Thoracic aorta (tissue), 2 donors: ENCODE measurements around the gene LTF. TPM values are rescaled to one million over a fixed set of nuclear protein-coding genes. Genes with fewer than 3 reads are reported as not detected.
"Not testable (repeated sequence)": the region's sequence is repeated elsewhere in the genome, so short reads cannot be mapped to it uniquely, and the experiment has no call there.

ENCODE experiments used
- ATAC-seq: fragments of 150-250 bp; one replicate; pipeline ENCODE4 v1.8.0; 2017; ENCODE audit warnings: low read depth; ENCODE audit not compliant: insufficient number of reproducible peaks, low FRiP score
- DNase-seq: peaks from one replicate; pipeline ENCODE4 v3.0.0-alpha.2; 2020; ENCODE audit warnings: low spot score
- H3K27ac ChIP-seq, 2 donors: fragments of 200-600 bp; sonication (generic); 1 replicate in 1 of 2; 2 replicates in 1 of 2; pipeline ENCODE4 v1.5.1; 2016; ENCODE audit warnings: mild to moderate bottlenecking in 2 of 2, moderate library complexity in 2 of 2
- H3K27me3 ChIP-seq: fragments of 200-600 bp; sonication (generic); replicated peaks from 2 replicates; pipeline ENCODE4 v1.6.0; 2016; ENCODE audit warnings: mild to moderate bottlenecking; ENCODE audit not compliant: insufficient read depth
- H3K36me3 ChIP-seq: fragments of 200-600 bp; sonication (generic); one replicate; pipeline ENCODE4 v1.5.1; 2016
- H3K4me1 ChIP-seq, 2 donors: fragments of 200-600 bp; sonication (generic); 1 replicate in 1 of 2; 2 replicates in 1 of 2; pipeline versions ENCODE4 v1.5.1 to v1.6.0; 2016; ENCODE audit warnings: low read depth in 2 of 2, mild to moderate bottlenecking in 1 of 2; ENCODE audit not compliant: control insufficient read depth in 1 of 2
- H3K4me3 ChIP-seq: fragments of 200-600 bp; sonication (generic); 2 replicates; pipeline ENCODE4 v1.5.1; 2016; ENCODE audit warnings: mild to moderate bottlenecking
- H3K9me3 ChIP-seq: fragments of 200-600 bp; sonication (generic); 2 replicates; pipeline ENCODE4 v1.5.1; 2016
- CTCF ChIP-seq: fragments of 200-600 bp; sonication (generic); IDR thresholded peaks from one replicate; pipeline ENCODE4 v1.5.1; 2019; ENCODE audit warnings: antibody characterized with exemption
- total RNA-seq, 2 donors: library from RNA; depleted of rRNA; stranded (reverse); fragments of >200 nt; gene quantifications; one replicate each; pipeline versions ENCODE4 v1.1.0 to v1.2.3, GENCODE V29; 2016

The LTF gene
- total RNA-seq, 2 donors from 2014 or later, result 0.28 to 3.0 TPM

DNA sequence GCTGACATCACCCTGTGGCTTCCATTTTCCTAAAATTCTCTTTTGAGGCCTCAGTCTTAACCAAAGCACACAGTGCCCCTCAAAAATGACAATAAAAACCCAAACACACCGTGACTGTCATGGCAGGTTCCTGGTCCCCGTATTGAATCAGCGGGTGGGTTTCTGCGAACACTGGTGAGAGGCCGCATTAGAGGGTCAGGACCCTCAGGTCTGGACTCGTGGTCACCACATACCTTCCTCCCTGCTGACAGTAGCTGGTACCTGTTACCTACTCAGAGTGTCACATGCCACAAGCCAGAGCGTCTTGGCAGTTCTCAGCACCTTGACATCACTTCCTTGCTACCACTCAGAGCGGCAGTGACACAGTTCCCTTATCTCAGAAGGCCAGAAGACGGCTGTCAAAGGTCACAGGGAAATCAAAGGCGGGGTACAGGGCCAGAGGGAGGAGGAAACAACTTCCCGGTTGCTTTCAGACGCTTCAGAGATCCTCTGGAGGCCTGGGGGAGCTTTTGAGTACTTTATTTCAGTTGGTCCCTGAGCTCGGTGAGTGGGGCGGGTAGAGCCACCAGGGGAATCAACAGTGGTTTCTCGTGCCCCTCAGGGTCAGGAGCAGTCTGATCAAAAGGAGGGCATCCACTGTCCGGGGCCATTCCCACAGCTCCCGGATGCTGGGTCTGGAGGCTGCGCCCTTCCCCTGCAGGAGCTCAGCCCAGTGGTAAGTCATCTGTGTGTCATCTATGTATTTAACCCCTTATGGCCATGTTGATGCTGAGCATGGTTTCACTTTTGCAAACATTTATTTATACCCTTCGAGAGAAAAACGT lies 57.7 kb downstream of the LTF start, which contains the start of the genes CCR5AS and CCRL2:
TSS of gene CCR5AS (minus strand) at position 279 of the 824 bp plus-strand sequence.
TSS of gene CCRL2 (plus strand) at position 472 of the 824 bp plus-strand sequence. CDS start 821 bp downstream, outside the sequence.
- Histone ChIP-seq H3K9me3 (no peaks in the 10 kb centered on the region), H3K4me3 (peak within 1 kb of the TSS; percentile 62), H3K27me3 (no peaks in the 10 kb centered on the region), H3K4me1 (peaks cover 8 to 20% of the 10 kb centered on the region in 2 donors), H3K27ac (peak within 1 kb of the TSS in 1 of 2 donors; percentile 70), H3K36me3 (no peaks in the 10 kb centered on the region)
- ATAC-seq (no peak), DNase-seq (no peak)
- no peak for TF ChIP-seq CTCF

- Histone ChIP-seq H3K27ac (peak overlapping the region in 1 of 2 donors; percentile 70), H3K4me3 (peak overlapping the region; percentile 62)
- ATAC-seq, result peak; percentile 33
These were observed 58.3 kb downstream of the LTF start for GRCh38 chr3:46406443-46406787.

DNA sequence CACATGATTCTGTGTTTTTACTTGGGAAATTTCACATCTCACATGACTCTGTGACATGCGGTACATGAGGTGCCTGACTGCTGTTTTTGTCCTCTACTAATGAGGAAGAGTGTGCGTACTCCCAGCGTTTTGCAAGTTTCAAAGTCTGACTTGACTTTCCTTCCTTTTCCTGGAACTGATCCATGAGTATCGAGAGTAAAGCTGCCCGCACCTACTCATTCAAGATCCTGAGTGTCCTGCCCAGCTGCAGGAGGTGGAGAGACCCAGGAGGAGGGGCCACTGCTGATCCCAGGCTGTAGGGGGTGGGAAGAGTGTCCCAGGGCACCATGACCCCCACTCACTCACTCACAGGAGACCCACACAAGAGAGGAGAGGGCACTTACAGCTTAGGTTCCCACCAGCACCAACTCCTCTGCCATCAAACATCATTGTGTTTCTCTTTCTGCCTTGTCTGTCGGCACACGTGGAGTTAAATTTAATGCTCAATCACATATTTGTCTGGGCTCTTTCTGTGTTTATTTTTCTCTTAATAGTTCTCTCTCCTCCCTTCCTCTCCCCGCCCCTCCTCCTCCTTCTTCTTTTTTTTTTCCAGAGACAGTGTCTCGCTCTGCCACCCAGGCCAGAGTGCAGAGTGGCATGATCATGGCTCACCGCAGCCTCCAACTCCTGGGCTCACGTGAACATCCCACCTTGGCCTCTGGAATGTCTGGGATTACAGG lies 59.2 kb downstream of the LTF start:
- Histone ChIP-seq H3K4me1 (peaks cover 8 to 20% of the 10 kb centered on the region in 2 donors), H3K4me3 (peak overlapping the region; percentile 58), H3K9me3 (no peaks in the 10 kb centered on the region), H3K27me3 (no peaks in the 10 kb centered on the region), H3K27ac (peak overlapping the region in 1 of 2 donors; percentile 70), H3K36me3 (no peaks in the 10 kb centered on the region)
- no peak for DNase-seq
- no peak for TF ChIP-seq CTCF
- ATAC-seq, result no peak

More at GRCh38 chr3:46406443-46406787, 58.3 kb downstream of the LTF start:
- Histone ChIP-seq H3K27me3 (no peaks in the 10 kb centered on the region), H3K9me3 (no peaks in the 10 kb centered on the region), H3K4me1 (peaks cover 8 to 20% of the 10 kb centered on the region in 2 donors), H3K36me3 (no peaks in the 10 kb centered on the region)
- no peak for TF ChIP-seq CTCF
- DNase-seq, result no peak

DNA sequence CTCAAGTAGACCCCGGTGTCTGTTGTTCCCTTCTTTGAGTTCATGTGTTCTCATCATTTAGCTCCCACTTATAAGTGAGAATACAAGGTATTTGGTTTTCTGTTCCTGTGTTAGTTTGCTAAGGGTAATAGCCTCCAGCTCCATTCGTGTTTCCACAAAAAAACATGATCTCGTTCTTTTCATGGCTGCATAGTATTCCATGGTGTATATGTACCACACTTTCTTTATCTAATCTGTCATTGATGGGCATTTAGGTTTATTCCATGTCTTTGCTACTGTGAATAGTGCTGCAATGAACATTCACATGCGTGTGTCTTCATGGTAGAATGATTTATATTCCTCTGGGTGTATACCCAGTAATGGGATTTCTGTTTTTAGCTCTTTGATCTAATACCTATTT lies 61.8 kb downstream of the LTF start:
- not testable (repeated sequence) for H3K4me3 ChIP-seq, DNase-seq, H3K27ac ChIP-seq, H3K27me3 ChIP-seq, H3K9me3 ChIP-seq, ATAC-seq, H3K36me3 ChIP-seq
- peaks cover 8 to 20% of the 10 kb centered on the region in 2 donors for H3K4me1 ChIP-seq

GRCh38 chr3:46401579-46401978 lies 63.1 kb downstream of the LTF start:
- ATAC-seq (no peak), DNase-seq (no peak)
- Histone ChIP-seq H3K9me3 (no peaks in the 10 kb centered on the region), H3K27me3 (no peaks in the 10 kb centered on the region), H3K36me3 (no peaks in the 10 kb centered on the region), H3K4me1 (peaks cover 8 to 20% of the 10 kb centered on the region in 2 donors), H3K27ac (no peak overlapping the region), H3K4me3 (no peak overlapping the region)
- TF ChIP-seq CTCF, result no peak
